Left lung (tissue), 10 donors: ENCODE data around the gene MTREX. TPM values are rescaled to one million over a fixed set of nuclear protein-coding genes. Genes with fewer than 3 reads are reported as not detected.
A peak's percentile ranks its signal among the peaks of the same experiment; 100 is the strongest.

Source experiments
- ATAC-seq: fragments of 200-7000 bp; cut with Tn5 transposase; one replicate; pipeline ENCODE4 v1.9.1; 2020; ENCODE audit warnings: moderate library complexity
- DNase-seq, 4 donors: peaks; one replicate each; pipeline ENCODE4 v3.0.0-alpha.2; 2013 to 2020
- H3K27ac ChIP-seq, 2 donors: fragments of 200-600 bp; sonication (generic) in 1 of 2; one replicate each; pipeline versions ENCODE4 v1.5.0 to v1.8.0; 2020 to 2021
- H3K27me3 ChIP-seq, 2 donors: fragments of 200-600 bp; sonication (generic) in 1 of 2; one replicate each; pipeline versions ENCODE4 v1.5.0 to v1.8.0; 2020 to 2021
- H3K36me3 ChIP-seq, 2 donors: fragments of 200-600 bp; sonication (generic) in 1 of 2; one replicate each; pipeline versions ENCODE4 v1.5.0 to v1.8.0; 2020 to 2021
- H3K4me1 ChIP-seq, 2 donors: fragments of 200-600 bp; one replicate each; pipeline ENCODE4 v1.8.0; 2021
- H3K4me3 ChIP-seq, 2 donors: fragments of 200-600 bp; sonication (generic) in 1 of 2; one replicate each; pipeline versions ENCODE4 v1.5.0 to v1.8.0; 2020 to 2021; ENCODE audit warnings: mild to moderate bottlenecking in 1 of 2
- H3K9me3 ChIP-seq, 2 donors: fragments of 200-600 bp; sonication (generic) in 1 of 2; one replicate each; pipeline versions ENCODE4 v1.5.0 to v1.8.0; 2020 to 2021
- CTCF ChIP-seq, 2 donors: fragments of 200-600 bp; sonication (generic) in 1 of 2; IDR thresholded peaks; one replicate each; pipeline versions ENCODE4 v1.5.0 to v1.8.0; 2021; ENCODE audit warnings: antibody characterized with exemption in 2 of 2
- intact Hi-C, 2 donors: fragments of 100-400 bp; cut with DNase I; formaldehyde crosslinking; loops; one replicate each; pipeline versions ENCODE4 v1.11.2 to v1.14.2; 2022
- polyA plus RNA-seq, 6 donors: library from polyadenylated mRNA; unstranded; fragments of 120-200 nt; gene quantifications; one replicate each; pipeline ENCODE4 v1.2.1, GENCODE V29; 2013; ENCODE audit not compliant: insufficient read length in 6 of 6
- total RNA-seq, 2 donors: library from RNA; stranded (reverse); fragmentation: NEBNext Ultra II Directional; extraction: Animal tissue kit (Norgen Biotek cat#: 25700); gene quantifications; one replicate each; pipeline ENCODE4 v1.2.1, GENCODE V29; 2021
- donor health status: DM: no; HTN: yes; CAD: no.
- donor health status: DM: no; HTN: no; CAD: no.

MTREX gene
- total and polyA plus RNA-seq, 8 donors, result 48.8 to 112 (median 87.6) TPM

GRCh38 chr5:55441954-55442353 is 134.2 kb downstream of the MTREX start:
- ATAC-seq, result no peak

GRCh38 chr5:55445791-55446190 is 138.0 kb downstream of the MTREX start:
- Histone ChIP-seq H3K4me3 (no peak overlapping the region), H3K9me3 (no peaks in the 10 kb centered on the region), H3K36me3 (no peaks in the 10 kb centered on the region), H3K4me1 (no peaks in the 10 kb centered on the region), H3K27ac (no peak overlapping the region), H3K27me3 (no peaks in the 10 kb centered on the region)
- intact Hi-C loops, result no loop called here
- DNase-seq (no peak), ATAC-seq (no peak)
- no peak for TF ChIP-seq CTCF (IDR thresholded peaks at IDR 0.05)

More at GRCh38 chr5:55441954-55442353, 134.2 kb downstream of the MTREX start:
- Histone ChIP-seq H3K4me1 (peaks cover 11 to 13% of the 10 kb centered on the region in 2 donors), H3K27me3 (no peaks in the 10 kb centered on the region), H3K36me3 (no peaks in the 10 kb centered on the region), H3K27ac (no peak overlapping the region), H3K4me3 (no peak overlapping the region), H3K9me3 (no peaks in the 10 kb centered on the region)
- TF ChIP-seq CTCF (IDR thresholded peaks at IDR 0.05), result no peak
- intact Hi-C loops, result no loop called here
- no peak for DNase-seq

GRCh38 chr5:55446640-55447351 is 139.0 kb downstream of the MTREX start:
- no peak for DNase-seq
- no peak overlapping the region for H3K27ac ChIP-seq
- no peak for ATAC-seq

GRCh38 chr5:55450050-55450765 is 142.4 kb downstream of the MTREX start:
- no peaks in the 10 kb centered on the region for H3K9me3 ChIP-seq
- no peak overlapping the region for H3K4me3 ChIP-seq
- H3K27ac ChIP-seq, result no peak overlapping the region
- no peak for DNase-seq
- H3K27me3 ChIP-seq, result no peaks in the 10 kb centered on the region
- ATAC-seq, result no peak
- no peaks in the 10 kb centered on the region for H3K36me3 ChIP-seq
- intact Hi-C loops, result no loop called here
- TF ChIP-seq CTCF (IDR thresholded peaks at IDR 0.05), result no peak
- H3K4me1 ChIP-seq, result no peaks in the 10 kb centered on the region

More at GRCh38 chr5:55446640-55447351, 139.0 kb downstream of the MTREX start:
- intact Hi-C loops, result no loop called here
- no peak for TF ChIP-seq CTCF (IDR thresholded peaks at IDR 0.05)
- Histone ChIP-seq H3K9me3 (no peaks in the 10 kb centered on the region), H3K27me3 (no peaks in the 10 kb centered on the region), H3K4me3 (no peak overlapping the region), H3K4me1 (no peaks in the 10 kb centered on the region), H3K36me3 (no peaks in the 10 kb centered on the region)

GRCh38 chr5:55451976-55452375 is 144.2 kb downstream of the MTREX start:
- H3K9me3 ChIP-seq, result no peaks in the 10 kb centered on the region
- no peak for TF ChIP-seq CTCF (IDR thresholded peaks at IDR 0.05)
- peak; percentile 66 for ATAC-seq
- no peaks in the 10 kb centered on the region for H3K36me3 ChIP-seq
- no peaks in the 10 kb centered on the region for H3K4me1 ChIP-seq
- no peak overlapping the region for H3K27ac ChIP-seq
- no peak for DNase-seq
- H3K4me3 ChIP-seq, result no peak overlapping the region
- no peaks in the 10 kb centered on the region for H3K27me3 ChIP-seq
- intact Hi-C loops, result no loop called here
